ENCODE data around the gene RBSN.
A peak's percentile ranks its signal among the peaks of the same experiment; 100 is the strongest.
"Not testable (repeated sequence)": the region's sequence is repeated elsewhere in the genome, so short reads cannot be mapped to it uniquely, and the experiment has no call there.

The RBSN gene

GRCh38 chr3:15098503-15099363 is at the start of gene RBSN:
Gene RBSN, minus strand, starts transcription at chr3:15099148. Its CDS starts 3,028 bp downstream, at chr3:15096120.
- DNase-seq = peak; percentile 98

- DNase-seq = no peak
These were observed 49.7 kb upstream of the RBSN start for GRCh38 chr3:15148614-15149013.

- not testable (repeated sequence) for DNase-seq
These were observed 37.9 kb upstream of the RBSN start for GRCh38 chr3:15136885-15137284.

- DNase-seq = not testable (repeated sequence)
These were observed 36.0 kb upstream of the RBSN start for GRCh38 chr3:15134968-15135367.

- not testable (repeated sequence) for DNase-seq
These were observed 29.5 kb upstream of the RBSN start for GRCh38 chr3:15128403-15128802.

- DNase-seq = not testable (repeated sequence)
These were observed 28.0 kb upstream of the RBSN start for GRCh38 chr3:15126975-15127374.

- DNase-seq = no peak
These were observed 23.4 kb upstream of the RBSN start for GRCh38 chr3:15122398-15122797.

GRCh38 chr3:15121936-15122335 is 23.0 kb upstream of the RBSN start:
- no peak for DNase-seq

- no peak for DNase-seq
These were observed 22.0 kb upstream of the RBSN start for GRCh38 chr3:15120986-15121385.

GRCh38 chr3:15117011-15117410 is 18.1 kb upstream of the RBSN start:
- no peak for DNase-seq

- DNase-seq = no peak
These were observed 17.2 kb upstream of the RBSN start for GRCh38 chr3:15116032-15116669.

GRCh38 chr3:15114466-15115358 is 15.8 kb upstream of the RBSN start:
- no peak for DNase-seq

- DNase-seq = no peak
These were observed 14.9 kb upstream of the RBSN start for GRCh38 chr3:15113884-15114283.

GRCh38 chr3:15113471-15113870 is 14.5 kb upstream of the RBSN start:
- no peak for DNase-seq

GRCh38 chr3:15112011-15112410 is 13.1 kb upstream of the RBSN start:
- no peak for DNase-seq

GRCh38 chr3:15110206-15110605 is 11.3 kb upstream of the RBSN start:
- no peak for DNase-seq

GRCh38 chr3:15108869-15109268 is 9.9 kb upstream of the RBSN start:
- no peak for DNase-seq

GRCh38 chr3:15108082-15108545 is 9.2 kb upstream of the RBSN start:
- peak; percentile 92 for DNase-seq

- no peak for DNase-seq
These were observed 8.4 kb upstream of the RBSN start for GRCh38 chr3:15107075-15107947.

GRCh38 chr3:15102836-15103235 is 3.9 kb upstream of the RBSN start:
- DNase-seq = no peak

- no peak for DNase-seq
These were observed 3.3 kb upstream of the RBSN start for GRCh38 chr3:15102256-15102655.

All from activated effector memory CD4-positive, alpha-beta T cell treated with anti-CD3 and anti-CD28 coated beads, Interleukin-2, amount 50 U/mL, for 16 hours (primary cell).